ENCODE data around the gene ADARB2. TPM values are rescaled to one million over a fixed set of nuclear protein-coding genes. Genes with fewer than 3 reads are reported as not detected.

The ADARB2 gene
- total and polyA plus RNA-seq, 2 experiments from 2014 or later, result 2.0 to 5.0 TPM

DNA sequence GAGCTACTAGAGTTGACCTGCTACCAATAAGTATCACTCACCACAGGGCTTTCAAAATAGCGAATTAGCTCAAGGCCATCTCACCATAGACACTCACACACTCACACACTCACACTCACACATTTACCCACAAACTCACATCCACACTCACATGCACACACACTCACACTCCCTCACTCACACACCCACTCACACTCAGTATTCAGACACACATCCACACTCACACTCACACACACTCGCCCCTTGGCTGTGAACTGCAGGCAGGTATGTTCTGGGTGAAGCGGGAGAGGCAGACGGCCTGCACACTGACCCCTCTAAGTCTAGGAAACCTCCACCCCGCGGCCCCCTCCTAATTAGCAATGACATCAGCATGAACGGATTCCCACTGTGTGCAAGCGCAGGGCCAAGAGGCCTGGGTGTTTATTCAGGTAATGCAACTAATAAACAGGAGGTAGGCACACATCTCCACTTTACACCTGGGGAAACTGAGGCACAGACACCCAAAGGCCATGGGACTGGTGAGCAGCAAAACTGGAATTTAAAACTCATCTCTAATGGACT is 94.6 kb downstream of the ADARB2 start:
- Mint-ChIP-seq H3K27ac (no peak overlapping the region), H3K27me3 (ENCODE audit: insufficient read depth, low read depth, poor library complexity) (peaks cover 11% of the 10 kb centered on the region), H3K4me3 (no peak overlapping the region), H3K9me3 (no peaks in the 10 kb centered on the region), H3K36me3 (ENCODE audit: low read depth) (no peaks in the 10 kb centered on the region), H3K4me1 (no peaks in the 10 kb centered on the region; the same call in 2 of the 3 replicates)
- H3K79me2 ChIP-seq (replicated peaks; ENCODE audit: insufficient read depth), result no peaks in the 10 kb centered on the region
- H3F3A ChIP-seq (replicated peaks; ENCODE audit: low read depth), result no peaks in the 10 kb centered on the region
- ATAC-seq, result no peak
- H3K27ac ChIP-seq (ENCODE audit: low read depth), result no peak overlapping the region
- no peaks in the 10 kb centered on the region; the same call in 1 of the 2 replicates for H4K20me1 ChIP-seq (replicated peaks; ENCODE audit: insufficient read depth)
- 0 out of 2 replicates have a peak, but pooled peaks cover 4% of the 10 kb centered on the region for H3K9me2 ChIP-seq (ENCODE audit: insufficient read depth)
- no peak overlapping the region for H3K4me3 ChIP-seq
- no peaks in the 10 kb centered on the region for H3K27me3 ChIP-seq (ENCODE audit: insufficient read depth)
- H3K4me2 ChIP-seq, result no peak overlapping the region
- H2AFZ ChIP-seq, result no peak overlapping the region
- no peaks in the 10 kb centered on the region for H3K4me1 ChIP-seq (ENCODE audit: insufficient read depth)
- DNase-seq (ENCODE audit: low spot score), result no peak
- TF ChIP-seq JUNB (IDR thresholded peaks at IDR 0.05; ENCODE audit: unreplicated experiment) (no peak), NANOG (IDR thresholded peaks at IDR 0.05; ENCODE audit: borderline replicate concordance) (no peak), EZH2 (IDR thresholded peaks at IDR 0.05; ENCODE audit: low read depth, unreplicated experiment) (no peak), STAT1 (IDR thresholded peaks at IDR 0.05; ENCODE audit: unreplicated experiment) (no peak), ZNF114 (CRISPR knock-in tag; IDR thresholded peaks at IDR 0.05) (no peak), CREB1 (CRISPR knock-in tag; IDR thresholded peaks at IDR 0.05; ENCODE audit: low read depth) (no peak), ZNF331 (CRISPR knock-in tag; IDR thresholded peaks at IDR 0.05; ENCODE audit: low read depth) (no peak), EZH2phosphoT487 (IDR thresholded peaks at IDR 0.05; ENCODE audit: unreplicated experiment) (no peak), POLR2AphosphoS5 (IDR thresholded peaks at IDR 0.05; ENCODE audit: low read depth) (no peak)
- TF ChIP-seq, protein P1, sequence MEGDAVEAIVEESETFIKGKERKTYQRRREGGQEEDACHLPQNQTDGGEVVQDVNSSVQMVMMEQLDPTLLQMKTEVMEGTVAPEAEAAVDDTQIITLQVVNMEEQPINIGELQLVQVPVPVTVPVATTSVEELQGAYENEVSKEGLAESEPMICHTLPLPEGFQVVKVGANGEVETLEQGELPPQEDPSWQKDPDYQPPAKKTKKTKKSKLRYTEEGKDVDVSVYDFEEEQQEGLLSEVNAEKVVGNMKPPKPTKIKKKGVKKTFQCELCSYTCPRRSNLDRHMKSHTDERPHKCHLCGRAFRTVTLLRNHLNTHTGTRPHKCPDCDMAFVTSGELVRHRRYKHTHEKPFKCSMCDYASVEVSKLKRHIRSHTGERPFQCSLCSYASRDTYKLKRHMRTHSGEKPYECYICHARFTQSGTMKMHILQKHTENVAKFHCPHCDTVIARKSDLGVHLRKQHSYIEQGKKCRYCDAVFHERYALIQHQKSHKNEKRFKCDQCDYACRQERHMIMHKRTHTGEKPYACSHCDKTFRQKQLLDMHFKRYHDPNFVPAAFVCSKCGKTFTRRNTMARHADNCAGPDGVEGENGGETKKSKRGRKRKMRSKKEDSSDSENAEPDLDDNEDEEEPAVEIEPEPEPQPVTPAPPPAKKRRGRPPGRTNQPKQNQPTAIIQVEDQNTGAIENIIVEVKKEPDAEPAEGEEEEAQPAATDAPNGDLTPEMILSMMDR (conservative IDR thresholded peaks at IDR 0.05; ENCODE audit: low read depth in 2 of 2), result no peak
- TF ChIP-seq, protein P2, sequence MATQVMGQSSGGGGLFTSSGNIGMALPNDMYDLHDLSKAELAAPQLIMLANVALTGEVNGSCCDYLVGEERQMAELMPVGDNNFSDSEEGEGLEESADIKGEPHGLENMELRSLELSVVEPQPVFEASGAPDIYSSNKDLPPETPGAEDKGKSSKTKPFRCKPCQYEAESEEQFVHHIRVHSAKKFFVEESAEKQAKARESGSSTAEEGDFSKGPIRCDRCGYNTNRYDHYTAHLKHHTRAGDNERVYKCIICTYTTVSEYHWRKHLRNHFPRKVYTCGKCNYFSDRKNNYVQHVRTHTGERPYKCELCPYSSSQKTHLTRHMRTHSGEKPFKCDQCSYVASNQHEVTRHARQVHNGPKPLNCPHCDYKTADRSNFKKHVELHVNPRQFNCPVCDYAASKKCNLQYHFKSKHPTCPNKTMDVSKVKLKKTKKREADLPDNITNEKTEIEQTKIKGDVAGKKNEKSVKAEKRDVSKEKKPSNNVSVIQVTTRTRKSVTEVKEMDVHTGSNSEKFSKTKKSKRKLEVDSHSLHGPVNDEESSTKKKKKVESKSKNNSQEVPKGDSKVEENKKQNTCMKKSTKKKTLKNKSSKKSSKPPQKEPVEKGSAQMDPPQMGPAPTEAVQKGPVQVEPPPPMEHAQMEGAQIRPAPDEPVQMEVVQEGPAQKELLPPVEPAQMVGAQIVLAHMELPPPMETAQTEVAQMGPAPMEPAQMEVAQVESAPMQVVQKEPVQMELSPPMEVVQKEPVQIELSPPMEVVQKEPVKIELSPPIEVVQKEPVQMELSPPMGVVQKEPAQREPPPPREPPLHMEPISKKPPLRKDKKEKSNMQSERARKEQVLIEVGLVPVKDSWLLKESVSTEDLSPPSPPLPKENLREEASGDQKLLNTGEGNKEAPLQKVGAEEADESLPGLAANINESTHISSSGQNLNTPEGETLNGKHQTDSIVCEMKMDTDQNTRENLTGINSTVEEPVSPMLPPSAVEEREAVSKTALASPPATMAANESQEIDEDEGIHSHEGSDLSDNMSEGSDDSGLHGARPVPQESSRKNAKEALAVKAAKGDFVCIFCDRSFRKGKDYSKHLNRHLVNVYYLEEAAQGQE (IDR thresholded peaks at IDR 0.05; ENCODE audit: unreplicated experiment), result no peak
- TF ChIP-seq, protein P3, sequence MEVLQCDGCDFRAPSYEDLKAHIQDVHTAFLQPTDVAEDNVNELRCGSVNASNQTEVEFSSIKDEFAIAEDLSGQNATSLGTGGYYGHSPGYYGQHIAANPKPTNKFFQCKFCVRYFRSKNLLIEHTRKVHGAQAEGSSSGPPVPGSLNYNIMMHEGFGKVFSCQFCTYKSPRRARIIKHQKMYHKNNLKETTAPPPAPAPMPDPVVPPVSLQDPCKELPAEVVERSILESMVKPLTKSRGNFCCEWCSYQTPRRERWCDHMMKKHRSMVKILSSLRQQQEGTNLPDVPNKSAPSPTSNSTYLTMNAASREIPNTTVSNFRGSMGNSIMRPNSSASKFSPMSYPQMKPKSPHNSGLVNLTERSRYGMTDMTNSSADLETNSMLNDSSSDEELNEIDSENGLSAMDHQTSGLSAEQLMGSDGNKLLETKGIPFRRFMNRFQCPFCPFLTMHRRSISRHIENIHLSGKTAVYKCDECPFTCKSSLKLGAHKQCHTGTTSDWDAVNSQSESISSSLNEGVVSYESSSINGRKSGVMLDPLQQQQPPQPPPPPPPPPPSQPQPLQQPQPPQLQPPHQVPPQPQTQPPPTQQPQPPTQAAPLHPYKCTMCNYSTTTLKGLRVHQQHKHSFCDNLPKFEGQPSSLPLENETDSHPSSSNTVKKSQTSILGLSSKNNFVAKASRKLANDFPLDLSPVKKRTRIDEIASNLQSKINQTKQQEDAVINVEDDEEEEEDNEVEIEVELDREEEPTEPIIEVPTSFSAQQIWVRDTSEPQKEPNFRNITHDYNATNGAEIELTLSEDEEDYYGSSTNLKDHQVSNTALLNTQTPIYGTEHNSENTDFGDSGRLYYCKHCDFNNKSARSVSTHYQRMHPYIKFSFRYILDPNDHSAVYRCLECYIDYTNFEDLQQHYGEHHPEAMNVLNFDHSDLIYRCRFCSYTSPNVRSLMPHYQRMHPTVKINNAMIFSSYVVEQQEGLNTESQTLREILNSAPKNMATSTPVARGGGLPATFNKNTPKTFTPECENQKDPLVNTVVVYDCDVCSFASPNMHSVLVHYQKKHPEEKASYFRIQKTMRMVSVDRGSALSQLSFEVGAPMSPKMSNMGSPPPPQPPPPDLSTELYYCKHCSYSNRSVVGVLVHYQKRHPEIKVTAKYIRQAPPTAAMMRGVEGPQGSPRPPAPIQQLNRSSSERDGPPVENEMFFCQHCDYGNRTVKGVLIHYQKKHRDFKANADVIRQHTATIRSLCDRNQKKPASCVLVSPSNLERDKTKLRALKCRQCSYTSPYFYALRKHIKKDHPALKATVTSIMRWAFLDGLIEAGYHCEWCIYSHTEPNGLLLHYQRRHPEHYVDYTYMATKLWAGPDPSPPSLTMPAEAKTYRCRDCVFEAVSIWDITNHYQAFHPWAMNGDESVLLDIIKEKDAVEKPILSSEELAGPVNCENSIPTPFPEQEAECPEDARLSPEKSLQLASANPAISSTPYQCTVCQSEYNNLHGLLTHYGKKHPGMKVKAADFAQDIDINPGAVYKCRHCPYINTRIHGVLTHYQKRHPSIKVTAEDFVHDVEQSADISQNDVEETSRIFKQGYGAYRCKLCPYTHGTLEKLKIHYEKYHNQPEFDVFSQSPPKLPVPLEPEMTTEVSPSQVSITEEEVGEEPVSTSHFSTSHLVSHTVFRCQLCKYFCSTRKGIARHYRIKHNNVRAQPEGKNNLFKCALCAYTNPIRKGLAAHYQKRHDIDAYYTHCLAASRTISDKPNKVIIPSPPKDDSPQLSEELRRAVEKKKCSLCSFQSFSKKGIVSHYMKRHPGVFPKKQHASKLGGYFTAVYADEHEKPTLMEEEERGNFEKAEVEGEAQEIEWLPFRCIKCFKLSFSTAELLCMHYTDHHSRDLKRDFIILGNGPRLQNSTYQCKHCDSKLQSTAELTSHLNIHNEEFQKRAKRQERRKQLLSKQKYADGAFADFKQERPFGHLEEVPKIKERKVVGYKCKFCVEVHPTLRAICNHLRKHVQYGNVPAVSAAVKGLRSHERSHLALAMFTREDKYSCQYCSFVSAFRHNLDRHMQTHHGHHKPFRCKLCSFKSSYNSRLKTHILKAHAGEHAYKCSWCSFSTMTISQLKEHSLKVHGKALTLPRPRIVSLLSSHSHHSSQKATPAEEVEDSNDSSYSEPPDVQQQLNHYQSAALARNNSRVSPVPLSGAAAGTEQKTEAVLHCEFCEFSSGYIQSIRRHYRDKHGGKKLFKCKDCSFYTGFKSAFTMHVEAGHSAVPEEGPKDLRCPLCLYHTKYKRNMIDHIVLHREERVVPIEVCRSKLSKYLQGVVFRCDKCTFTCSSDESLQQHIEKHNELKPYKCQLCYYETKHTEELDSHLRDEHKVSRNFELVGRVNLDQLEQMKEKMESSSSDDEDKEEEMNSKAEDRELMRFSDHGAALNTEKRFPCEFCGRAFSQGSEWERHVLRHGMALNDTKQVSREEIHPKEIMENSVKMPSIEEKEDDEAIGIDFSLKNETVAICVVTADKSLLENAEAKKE (CRISPR knock-in tag; IDR thresholded peaks at IDR 0.05), result no peak
- TF ChIP-seq, protein P4, sequence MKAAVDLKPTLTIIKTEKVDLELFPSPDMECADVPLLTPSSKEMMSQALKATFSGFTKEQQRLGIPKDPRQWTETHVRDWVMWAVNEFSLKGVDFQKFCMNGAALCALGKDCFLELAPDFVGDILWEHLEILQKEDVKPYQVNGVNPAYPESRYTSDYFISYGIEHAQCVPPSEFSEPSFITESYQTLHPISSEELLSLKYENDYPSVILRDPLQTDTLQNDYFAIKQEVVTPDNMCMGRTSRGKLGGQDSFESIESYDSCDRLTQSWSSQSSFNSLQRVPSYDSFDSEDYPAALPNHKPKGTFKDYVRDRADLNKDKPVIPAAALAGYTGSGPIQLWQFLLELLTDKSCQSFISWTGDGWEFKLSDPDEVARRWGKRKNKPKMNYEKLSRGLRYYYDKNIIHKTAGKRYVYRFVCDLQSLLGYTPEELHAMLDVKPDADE (IDR thresholded peaks at IDR 0.05), result no peak
- no peaks in the 10 kb centered on the region for H3K36me3 ChIP-seq (ENCODE audit: insufficient read depth)
